ENCODE measurements around the gene FH.
A peak's percentile ranks its signal among the peaks of the same experiment; 100 is the strongest.

FH gene

GRCh38 chr1:241470908-241471590 is 48.5 kb downstream of the FH start:
- intact Hi-C loops (cut with DNase I), result no loop called here
- no peak for DNase-seq

- DNase-seq, result no peak
- intact Hi-C loops (cut with DNase I), result no loop called here
These were observed 49.2 kb downstream of the FH start for GRCh38 chr1:241470361-241470760.

GRCh38 chr1:241465673-241466072 is 53.9 kb downstream of the FH start:
- intact Hi-C loops (cut with DNase I), result no loop called here
- DNase-seq, result no peak

- DNase-seq, result peak in 3 of 42 donors; percentile 6 to 18 (median 16)
- intact Hi-C loops (cut with DNase I), result no loop called here
These were observed 54.6 kb downstream of the FH start for GRCh38 chr1:241464985-241465384.

- intact Hi-C loops (cut with DNase I), result no loop called here
- no peak for DNase-seq
These were observed 57.2 kb downstream of the FH start for GRCh38 chr1:241462391-241462790.

- no peak for DNase-seq
- intact Hi-C loops (cut with DNase I), result no loop called here
These were observed 59.3 kb downstream of the FH start for GRCh38 chr1:241460098-241460873.

GRCh38 chr1:241459186-241459802 is 60.3 kb downstream of the FH start:
- DNase-seq, result no peak
- intact Hi-C loops (cut with DNase I), result no loop called here

GRCh38 chr1:241457421-241457820 is 62.1 kb downstream of the FH start:
- no peak for DNase-seq
- intact Hi-C loops (cut with DNase I), result no loop called here

GRCh38 chr1:241456743-241457142 is 62.8 kb downstream of the FH start:
- DNase-seq, result no peak
- intact Hi-C loops (cut with DNase I), result no loop called here

- intact Hi-C loops (cut with DNase I), result no loop called here
- no peak for DNase-seq
These were observed 65.8 kb downstream of the FH start for GRCh38 chr1:241453732-241454131.

- intact Hi-C loops (cut with DNase I), result no loop called here
- no peak for DNase-seq
These were observed 67.6 kb downstream of the FH start for GRCh38 chr1:241451956-241452355.

Data from head of caudate nucleus (tissue), 42 donors.